MM.1S (cell line): ENCODE results near the gene TWSG1.

Experiments used
- DNase-seq: peaks from one replicate; pipeline ENCODE4 v3.0.0-alpha.2; 2015
- H2AFZ ChIP-seq: fragments of 300-600 bp; sonication (generic); 2 replicates; pipeline ENCODE4 v1.6.0; 2016; ENCODE audit warnings: antibody characterized with exemption, low read length
- H3F3A ChIP-seq: fragments of 300-600 bp; sonication (generic); 2 replicates; pipeline ENCODE4 v1.6.1; 2016; ENCODE audit warnings: mild to moderate bottlenecking, antibody characterized with exemption, low read length, moderate library complexity, mixed read lengths; ENCODE audit not compliant: insufficient read depth
- H3K27ac ChIP-seq: fragments of 300-600 bp; sonication (generic); 2 replicates; pipeline ENCODE4 v1.5.1; 2016; ENCODE audit warnings: mild to moderate bottlenecking, low read length
- H3K27me3 ChIP-seq: fragments of 300-600 bp; sonication (generic); replicated peaks from 2 replicates; pipeline ENCODE4 v1.6.0; 2016; ENCODE audit warnings: low read length; ENCODE audit not compliant: insufficient read depth
- H3K36me3 ChIP-seq: fragments of 300-600 bp; sonication (generic); replicated peaks from 2 replicates; pipeline ENCODE4 v1.6.1; 2016; ENCODE audit warnings: mild to moderate bottlenecking, low read length, mixed read lengths; ENCODE audit not compliant: insufficient read depth
- H3K4me1 ChIP-seq: fragments of 300-600 bp; sonication (generic); 2 replicates; pipeline ENCODE4 v1.6.1; 2016; ENCODE audit warnings: low read length, mixed read lengths
- H3K4me2 ChIP-seq: fragments of 300-600 bp; sonication (generic); 2 replicates; pipeline ENCODE4 v1.6.0; 2016; ENCODE audit warnings: low read depth, low read length
- H3K4me3 ChIP-seq: fragments of 300-600 bp; sonication (generic); 2 replicates; pipeline ENCODE4 v1.5.1; 2016; ENCODE audit warnings: low read length, mixed read lengths
- H3K79me2 ChIP-seq: fragments of 300-600 bp; sonication (generic); 2 replicates; pipeline ENCODE4 v1.6.1; 2016; ENCODE audit warnings: mixed run types, low read length, mixed read lengths
- H3K9ac ChIP-seq: fragments of 300-600 bp; sonication (generic); 2 replicates; pipeline ENCODE4 v1.6.1; 2016; ENCODE audit warnings: low read length, mixed read lengths
- H3K9me2 ChIP-seq: fragments of 300-600 bp; sonication (generic); replicated peaks from 2 replicates; pipeline ENCODE4 v1.6.1; 2016; ENCODE audit warnings: mild to moderate bottlenecking, low read length, mixed read lengths; ENCODE audit not compliant: insufficient read depth
- H3K9me3 ChIP-seq: fragments of 300-600 bp; sonication (generic); replicated peaks from 2 replicates; pipeline ENCODE4 v1.6.1; 2016; ENCODE audit warnings: mild to moderate bottlenecking, low read length, mixed read lengths; ENCODE audit not compliant: insufficient read depth
- H4K20me1 ChIP-seq: fragments of 300-600 bp; sonication (generic); 2 replicates; pipeline ENCODE4 v1.6.1; 2016; ENCODE audit warnings: mild to moderate bottlenecking, low read length, moderate library complexity, mixed read lengths; ENCODE audit not compliant: insufficient read depth
- EZH2 ChIP-seq: fragments of 300-600 bp; sonication (generic); optimal IDR thresholded peaks from 2 replicates; pipeline ENCODE3; 2017; ENCODE audit warnings: low read depth, mild to moderate bottlenecking, antibody characterized with exemption, low read length, mixed read lengths
- EZH2phosphoT487 ChIP-seq: fragments of 300-600 bp; sonication (generic); IDR thresholded peaks from 2 replicates; pipeline ENCODE4 v1.6.1; 2018; ENCODE audit warnings: antibody characterized with exemption, low read length
- TF ChIP-seq, protein P1 (sequence below): fragments of 300-600 bp; sonication (generic); IDR thresholded peaks from 2 replicates; pipeline ENCODE4 v1.5.1; 2016; ENCODE audit warnings: antibody characterized with exemption, low read length, mixed read lengths

Gene TWSG1

DNA sequence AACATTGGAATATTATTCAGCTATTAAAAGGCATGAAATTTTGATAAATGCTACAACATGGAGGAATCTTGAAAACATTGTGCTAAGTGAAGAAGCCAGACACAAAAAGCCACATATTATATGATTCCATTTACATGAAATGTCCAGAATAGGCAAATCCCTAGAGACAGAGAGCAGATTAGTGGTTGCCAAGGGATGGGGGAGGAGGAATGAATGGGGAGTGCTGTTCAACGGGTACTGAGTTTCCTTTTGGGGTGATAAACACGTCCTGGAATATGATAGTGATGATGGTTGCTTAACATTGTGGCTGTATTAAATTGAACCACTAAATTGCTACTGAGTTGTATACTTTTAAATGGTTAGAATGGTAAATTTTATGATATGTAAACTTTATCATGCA lies 8.9 kb upstream of the TWSG1 start:
- H3K9me2 ChIP-seq, result no peaks in the 10 kb centered on the region
- no peak overlapping the region for H3K4me2 ChIP-seq
- H3K27ac ChIP-seq, result no peak overlapping the region
- no peak overlapping the region for H3K9ac ChIP-seq
- TF ChIP-seq EZH2phosphoT487 (no peak), EZH2 (no peak)
- TF ChIP-seq, protein P1, sequence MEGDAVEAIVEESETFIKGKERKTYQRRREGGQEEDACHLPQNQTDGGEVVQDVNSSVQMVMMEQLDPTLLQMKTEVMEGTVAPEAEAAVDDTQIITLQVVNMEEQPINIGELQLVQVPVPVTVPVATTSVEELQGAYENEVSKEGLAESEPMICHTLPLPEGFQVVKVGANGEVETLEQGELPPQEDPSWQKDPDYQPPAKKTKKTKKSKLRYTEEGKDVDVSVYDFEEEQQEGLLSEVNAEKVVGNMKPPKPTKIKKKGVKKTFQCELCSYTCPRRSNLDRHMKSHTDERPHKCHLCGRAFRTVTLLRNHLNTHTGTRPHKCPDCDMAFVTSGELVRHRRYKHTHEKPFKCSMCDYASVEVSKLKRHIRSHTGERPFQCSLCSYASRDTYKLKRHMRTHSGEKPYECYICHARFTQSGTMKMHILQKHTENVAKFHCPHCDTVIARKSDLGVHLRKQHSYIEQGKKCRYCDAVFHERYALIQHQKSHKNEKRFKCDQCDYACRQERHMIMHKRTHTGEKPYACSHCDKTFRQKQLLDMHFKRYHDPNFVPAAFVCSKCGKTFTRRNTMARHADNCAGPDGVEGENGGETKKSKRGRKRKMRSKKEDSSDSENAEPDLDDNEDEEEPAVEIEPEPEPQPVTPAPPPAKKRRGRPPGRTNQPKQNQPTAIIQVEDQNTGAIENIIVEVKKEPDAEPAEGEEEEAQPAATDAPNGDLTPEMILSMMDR, result no peak
- H3K4me1 ChIP-seq, result no peaks in the 10 kb centered on the region
- H4K20me1 ChIP-seq, result no peaks in the 10 kb centered on the region
- DNase-seq, result no peak
- H3K79me2 ChIP-seq, result no peaks in the 10 kb centered on the region
- no peak overlapping the region for H2AFZ ChIP-seq
- H3K27me3 ChIP-seq, result no peaks in the 10 kb centered on the region
- no peak overlapping the region for H3K4me3 ChIP-seq
- H3F3A ChIP-seq, result no peaks in the 10 kb centered on the region
- H3K36me3 ChIP-seq, result no peaks in the 10 kb centered on the region
- no peaks in the 10 kb centered on the region for H3K9me3 ChIP-seq

DNA sequence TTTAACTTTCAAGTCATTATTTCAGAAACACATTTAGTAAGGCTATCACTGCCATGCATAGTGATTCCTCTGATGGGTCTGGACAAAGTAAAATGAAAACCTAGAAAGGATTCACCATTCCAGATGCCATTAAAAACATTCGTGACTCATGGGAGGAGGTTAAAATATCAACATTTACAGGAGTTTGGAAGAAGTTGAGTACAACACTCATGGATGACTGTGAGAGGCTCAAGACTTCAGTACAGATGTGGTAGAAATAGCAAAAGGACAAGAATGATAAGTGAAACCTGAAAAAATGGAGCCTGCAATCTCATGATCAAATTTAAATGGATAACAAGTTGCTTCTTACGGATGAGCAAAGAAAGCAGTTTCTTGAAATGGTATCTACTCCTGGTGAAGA lies 5.8 kb upstream of the TWSG1 start:
- Histone ChIP-seq H3K4me2 (no peak overlapping the region), H4K20me1 (no peaks in the 10 kb centered on the region), H3K79me2 (no peaks in the 10 kb centered on the region), H2AFZ (no peak overlapping the region), H3K27ac (no peak overlapping the region), H3K9ac (no peak overlapping the region), H3K9me2 (no peaks in the 10 kb centered on the region), H3K9me3 (no peaks in the 10 kb centered on the region), H3K4me1 (peaks cover under 1% of the 10 kb centered on the region; the same call in 1 of the 2 replicates), H3K27me3 (no peaks in the 10 kb centered on the region), H3K4me3 (no peak overlapping the region), H3K36me3 (no peaks in the 10 kb centered on the region), H3F3A (0 out of 2 replicates have a peak, but pooled peaks cover 4% of the 10 kb centered on the region)
- TF ChIP-seq EZH2phosphoT487 (no peak), EZH2 (no peak)
- TF ChIP-seq, protein P1, result no peak
- DNase-seq, result no peak

GRCh38 chr18:9329471-9329870 lies 5.1 kb upstream of the TWSG1 start:
- Histone ChIP-seq H4K20me1 (no peaks in the 10 kb centered on the region), H3K79me2 (no peaks in the 10 kb centered on the region), H2AFZ (no peak overlapping the region), H3K36me3 (no peaks in the 10 kb centered on the region), H3K9me3 (no peaks in the 10 kb centered on the region), H3K9ac (no peak overlapping the region), H3F3A (0 out of 2 replicates have a peak, but pooled peaks cover 4% of the 10 kb centered on the region), H3K4me2 (no peak overlapping the region), H3K4me3 (no peak overlapping the region), H3K4me1 (peaks cover 3% of the 10 kb centered on the region; the same call in 1 of the 2 replicates), H3K27ac (no peak overlapping the region), H3K9me2 (no peaks in the 10 kb centered on the region), H3K27me3 (no peaks in the 10 kb centered on the region)
- DNase-seq, result no peak
- TF ChIP-seq, protein P1, result no peak
- TF ChIP-seq EZH2phosphoT487, result no peak
- no peak for TF ChIP-seq EZH2
